Pulmonary artery endothelial cell (primary cell): Measurements from ENCODE around the gene ARMC7. TPM values are rescaled to one million over a fixed set of nuclear protein-coding genes. Genes with fewer than 3 reads are reported as not detected.

Experiments used
- DNase-seq: peaks from one replicate; pipeline ENCODE4 v3.0.0-alpha.2; 2011; ENCODE audit warnings: low read depth, low spot score
- total RNA-seq: library from RNA; depleted of rRNA; stranded (reverse); fragments of >200 nt; gene quantifications from 2 replicates; pipeline ENCODE4 v1.2.3, GENCODE V29; 2014

Gene ARMC7
- total RNA-seq, 1 donor from 2014 or later = 2.4 TPM

DNA sequence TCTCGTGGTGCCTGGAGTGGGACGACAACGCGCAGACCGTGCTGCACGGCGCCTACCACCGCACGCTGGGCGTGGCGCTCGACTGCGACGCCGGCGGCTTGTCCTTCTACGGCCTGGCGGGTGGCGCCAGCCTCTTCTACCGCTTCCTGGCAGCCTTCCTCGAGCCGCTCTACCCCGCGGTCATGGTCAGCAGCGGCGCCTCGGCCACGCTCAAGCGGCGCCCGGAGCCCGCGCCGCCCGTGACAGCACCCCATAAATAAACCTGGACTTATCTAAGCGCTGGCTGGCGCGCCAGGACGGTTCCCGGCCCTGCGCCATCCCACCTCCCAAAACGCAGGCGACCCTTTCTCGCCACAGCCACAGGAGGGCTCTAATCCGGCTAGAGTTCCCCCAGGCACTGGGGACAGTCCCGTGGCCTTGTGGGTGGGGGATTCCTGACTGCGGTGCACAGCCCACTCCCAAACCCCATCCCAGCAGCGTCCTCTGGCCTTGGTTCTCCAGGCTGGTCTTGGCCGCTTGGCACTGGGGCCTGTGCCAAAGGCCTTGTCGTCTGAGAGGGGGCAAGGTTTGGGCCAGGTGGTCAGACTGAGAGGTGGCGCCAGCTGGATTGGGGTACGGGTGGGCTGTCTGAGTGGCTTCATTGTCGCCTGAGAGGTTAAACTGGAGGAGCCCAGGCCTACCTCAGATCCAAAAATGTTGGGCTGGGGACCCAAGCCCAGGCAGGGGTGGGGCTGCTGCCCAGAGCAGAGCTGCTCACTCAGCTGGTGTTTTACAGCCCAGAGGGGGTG is 32.1 kb upstream of the ARMC7 start:
- no peak for DNase-seq

DNA sequence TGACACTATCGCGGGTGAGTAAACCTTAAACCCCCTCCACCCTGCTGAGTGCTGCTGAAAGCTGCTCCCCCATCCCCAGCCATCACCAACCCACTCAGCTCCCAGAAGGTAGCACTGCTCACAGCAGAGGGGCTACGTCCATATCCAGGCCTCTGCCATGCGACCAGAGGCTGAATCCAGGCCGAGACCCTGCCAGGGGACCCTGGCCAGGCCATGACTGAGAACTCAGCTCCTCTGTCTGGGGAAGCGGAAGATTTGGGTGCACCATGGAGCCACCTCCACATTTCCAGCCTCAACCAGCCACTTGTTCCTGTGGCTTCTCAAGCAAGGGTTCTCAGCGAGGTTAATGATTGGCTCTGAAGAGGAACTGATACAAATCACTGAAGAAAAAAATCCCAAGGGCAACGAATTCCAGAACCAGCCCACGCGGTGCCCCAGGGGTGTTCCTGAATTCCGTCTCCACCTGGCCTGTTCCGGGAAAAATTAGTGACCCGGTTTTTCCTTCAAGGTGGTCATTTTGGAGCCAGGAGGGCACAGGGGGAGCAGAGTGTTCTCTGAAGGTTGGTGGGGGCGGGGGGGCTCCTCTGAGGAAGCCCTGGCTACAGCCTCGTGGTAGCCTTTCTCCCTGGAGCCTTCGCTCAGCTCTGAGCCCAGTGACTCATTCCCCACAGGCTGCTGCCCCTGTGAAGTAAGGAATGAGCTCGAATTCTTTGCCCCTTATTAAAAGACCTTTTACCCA is 31.3 kb upstream of the ARMC7 start:
- no peak for DNase-seq

DNA sequence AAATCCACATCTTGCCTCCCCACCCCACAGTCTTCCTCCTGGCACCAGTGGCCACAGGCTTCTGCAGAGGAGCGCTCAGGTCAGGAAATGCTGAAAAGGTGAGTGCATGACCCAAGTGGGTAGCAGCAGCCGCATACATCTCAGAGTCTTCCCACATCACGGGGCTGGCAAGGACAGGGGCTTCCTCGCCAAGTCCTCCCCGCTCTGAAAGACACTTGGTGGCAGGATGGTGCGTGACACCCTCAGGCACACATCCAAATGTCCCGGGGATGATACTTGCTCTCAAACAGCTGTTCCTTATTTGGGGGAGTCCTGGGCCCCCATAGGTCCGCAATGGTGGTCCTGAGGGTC is 30.8 kb upstream of the ARMC7 start:
- no peak for DNase-seq

DNA sequence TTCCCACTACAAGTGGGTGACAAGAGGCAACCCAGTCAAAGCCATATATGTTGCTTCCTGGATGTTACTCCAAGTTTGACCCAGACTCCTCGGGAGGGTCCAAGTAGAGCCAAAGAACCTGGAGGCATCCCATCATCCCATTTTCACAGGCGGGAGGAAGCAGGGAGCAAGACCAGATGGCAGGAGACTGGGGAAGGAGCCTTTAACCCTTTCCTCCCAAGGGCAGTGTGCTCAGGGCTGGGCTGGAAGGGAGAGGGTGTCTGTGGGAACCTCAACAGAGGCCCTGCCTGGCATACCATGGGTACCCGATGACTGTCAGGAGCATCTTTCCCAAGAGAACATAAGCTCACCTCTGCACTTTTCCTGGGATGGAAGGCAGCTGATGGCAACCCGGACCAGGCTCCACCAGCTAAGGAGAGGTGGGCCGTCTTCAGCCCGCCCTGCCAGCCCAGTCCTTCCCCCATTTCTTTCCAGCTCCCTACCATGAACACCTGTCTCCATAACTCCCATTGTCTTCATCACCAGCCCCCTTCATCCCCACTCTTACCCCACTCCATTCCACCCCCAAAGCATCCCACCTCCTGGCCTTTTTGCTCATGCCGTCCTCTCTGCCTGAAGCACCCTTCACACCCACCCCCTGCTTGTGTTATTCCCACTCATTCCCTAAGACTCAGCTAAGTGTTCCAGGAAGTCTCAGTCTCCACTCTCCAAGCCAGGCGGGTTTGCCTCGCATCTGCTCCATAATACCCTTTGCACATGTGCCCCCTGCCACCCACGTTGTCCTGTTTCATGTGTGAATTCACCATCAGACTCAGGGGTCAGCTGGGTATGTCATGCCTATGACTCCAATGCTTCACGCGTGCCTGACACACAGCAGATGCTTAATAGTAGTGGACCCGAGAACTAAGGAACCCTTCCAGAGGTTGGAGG is 27.9 kb upstream of the ARMC7 start:
- no peak for DNase-seq

DNA sequence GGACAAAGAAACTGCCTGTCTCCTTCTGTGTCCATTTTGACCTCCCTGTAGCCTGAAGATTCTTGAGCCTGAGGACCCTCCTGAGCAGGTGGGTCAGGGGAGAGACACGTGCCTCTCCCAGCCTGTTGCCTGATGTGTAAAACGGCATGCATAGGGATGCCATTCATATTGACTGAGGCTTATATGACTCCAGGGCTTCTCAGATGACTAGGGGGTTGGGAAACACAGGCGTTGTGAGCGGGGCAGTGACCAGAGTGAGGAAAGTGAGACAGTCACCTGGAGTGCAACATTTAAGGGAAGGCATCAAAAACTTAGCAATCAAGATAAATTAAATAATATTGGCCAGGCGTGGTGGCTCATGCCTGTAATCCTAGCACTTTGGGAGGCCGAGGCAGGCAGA is 27.1 kb upstream of the ARMC7 start:
- DNase-seq = no peak

DNA sequence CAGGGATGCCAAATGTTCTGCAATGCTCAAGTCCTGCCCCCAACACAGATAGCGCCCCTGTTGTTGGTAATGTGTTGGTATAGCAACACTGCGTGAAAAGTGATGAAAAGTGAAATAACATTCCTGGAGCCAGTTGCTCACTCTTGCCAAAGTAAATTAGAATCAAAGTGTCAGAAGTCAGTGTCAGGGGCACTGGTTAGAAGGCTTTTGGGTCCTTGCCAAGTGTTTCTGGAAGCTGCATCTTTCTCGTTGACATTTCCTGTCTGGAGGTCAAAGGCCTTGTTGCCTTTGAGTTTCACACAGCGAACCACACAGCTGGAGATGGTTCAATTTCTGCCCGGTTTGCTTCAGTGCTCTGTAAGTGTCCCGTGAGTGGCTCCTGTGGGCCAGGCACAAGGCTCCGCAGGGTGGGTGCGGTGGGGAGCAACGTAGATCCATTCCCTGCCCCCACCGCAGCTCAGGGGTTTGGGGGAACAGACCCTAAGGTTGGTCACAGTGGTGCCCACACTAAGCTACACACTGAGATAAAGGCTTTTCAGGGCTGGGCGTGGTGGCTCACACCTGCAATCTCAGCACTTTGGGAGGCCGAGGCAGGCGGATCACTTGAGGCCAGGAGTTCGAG is 25.6 kb upstream of the ARMC7 start:
- DNase-seq = no peak

DNA sequence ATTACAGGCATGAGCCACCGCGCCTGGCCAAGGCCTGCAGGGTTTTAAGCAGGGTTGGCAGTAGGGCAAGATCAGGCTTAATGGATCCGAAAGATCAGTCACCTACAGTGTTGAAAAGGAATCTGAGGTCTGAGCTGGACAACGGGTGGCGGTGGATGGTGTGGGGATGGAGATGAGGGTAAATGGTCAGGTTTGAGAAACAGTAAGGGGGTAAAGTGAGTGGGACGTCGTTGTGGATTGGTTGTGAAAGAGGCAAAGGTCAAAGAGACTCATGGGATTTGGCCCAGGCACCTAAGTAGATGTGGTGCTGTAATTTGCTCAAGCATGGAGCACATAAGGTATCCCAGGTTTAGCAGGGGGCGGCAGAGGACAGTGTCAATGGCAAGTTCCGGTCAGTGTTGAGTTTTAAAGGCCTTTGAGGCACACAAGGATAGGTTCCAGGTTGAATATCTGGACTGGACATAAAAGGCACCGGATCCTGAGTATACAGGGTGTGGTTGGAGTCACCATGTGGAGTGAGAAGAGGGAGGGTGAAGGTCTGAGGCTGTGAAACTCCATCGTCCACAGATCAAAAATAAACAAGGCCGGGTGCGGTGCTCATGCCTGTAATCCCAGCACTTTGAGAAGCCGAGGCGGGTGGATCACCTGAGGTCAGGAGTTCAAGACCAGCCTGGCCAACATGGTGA is 23.1 kb upstream of the ARMC7 start:
- DNase-seq = no peak

DNA sequence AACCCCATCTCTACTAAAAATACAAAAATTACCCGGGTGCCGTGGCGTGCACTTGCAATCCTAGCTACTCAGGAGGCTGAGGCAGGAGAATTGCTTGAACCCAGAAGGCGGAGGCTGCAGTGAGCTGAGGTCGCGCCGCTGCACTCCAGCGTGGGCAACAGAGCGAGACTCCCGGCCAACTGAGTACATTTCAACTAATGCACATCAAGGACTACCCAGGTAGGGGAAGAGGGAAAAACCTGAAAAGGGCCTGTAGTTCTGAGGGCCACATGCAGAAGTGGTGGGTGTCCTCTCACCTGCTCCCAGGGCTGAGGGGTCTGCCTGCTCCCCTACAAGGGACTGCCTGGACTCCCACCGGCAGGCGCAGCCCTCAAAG is 22.6 kb upstream of the ARMC7 start:
- no peak for DNase-seq

DNA sequence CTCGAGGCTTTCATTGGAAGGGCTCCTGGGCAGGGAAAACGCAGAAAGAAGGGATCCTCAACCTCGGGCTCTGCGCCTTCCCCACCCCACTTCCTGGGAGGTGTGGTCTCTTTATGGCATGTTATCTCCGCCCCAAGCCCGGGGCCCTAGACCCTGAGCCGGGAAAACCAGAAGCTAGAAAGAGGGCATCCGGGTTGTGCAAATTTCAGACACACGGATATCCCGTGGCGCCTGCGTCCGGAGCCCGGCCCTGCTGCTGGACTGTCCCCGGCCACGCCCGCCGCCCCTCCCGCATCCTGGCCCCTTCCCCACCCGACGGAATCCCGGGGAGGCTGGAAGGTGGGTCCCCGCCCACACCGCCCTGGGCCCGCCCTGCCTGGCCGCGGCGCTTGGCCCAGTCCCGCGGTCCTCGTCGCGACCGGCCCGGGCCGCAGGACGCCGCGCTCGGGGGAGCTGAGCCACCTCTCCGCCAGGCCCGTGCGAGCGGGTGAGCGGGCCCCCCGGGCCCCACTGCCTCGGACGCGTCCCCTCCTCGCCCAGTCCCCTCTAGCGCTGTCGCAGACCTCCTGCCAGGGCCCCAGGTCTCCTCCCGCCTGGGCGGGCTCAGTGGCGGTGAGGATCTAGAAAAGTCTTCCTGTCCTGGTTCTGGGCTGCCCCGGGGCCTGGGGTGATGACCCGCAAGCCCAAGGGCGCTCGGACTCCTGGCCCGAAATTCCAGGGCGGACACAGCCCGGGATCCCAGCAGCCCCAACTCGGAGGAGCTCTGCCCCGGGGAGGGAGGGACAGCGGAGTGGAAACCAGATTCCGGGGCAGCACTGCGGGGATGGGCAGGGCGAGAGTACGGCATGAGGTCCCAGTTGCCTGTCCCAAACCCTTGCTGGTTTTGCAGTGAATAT is 22.0 kb upstream of the ARMC7 start, which contains the start of gene SLC16A5:
Gene SLC16A5 (plus strand): TSS at position 397 of the 896 bp plus-strand sequence. CDS start 5,683 bp downstream, outside the sequence.
- no peak for DNase-seq

DNA sequence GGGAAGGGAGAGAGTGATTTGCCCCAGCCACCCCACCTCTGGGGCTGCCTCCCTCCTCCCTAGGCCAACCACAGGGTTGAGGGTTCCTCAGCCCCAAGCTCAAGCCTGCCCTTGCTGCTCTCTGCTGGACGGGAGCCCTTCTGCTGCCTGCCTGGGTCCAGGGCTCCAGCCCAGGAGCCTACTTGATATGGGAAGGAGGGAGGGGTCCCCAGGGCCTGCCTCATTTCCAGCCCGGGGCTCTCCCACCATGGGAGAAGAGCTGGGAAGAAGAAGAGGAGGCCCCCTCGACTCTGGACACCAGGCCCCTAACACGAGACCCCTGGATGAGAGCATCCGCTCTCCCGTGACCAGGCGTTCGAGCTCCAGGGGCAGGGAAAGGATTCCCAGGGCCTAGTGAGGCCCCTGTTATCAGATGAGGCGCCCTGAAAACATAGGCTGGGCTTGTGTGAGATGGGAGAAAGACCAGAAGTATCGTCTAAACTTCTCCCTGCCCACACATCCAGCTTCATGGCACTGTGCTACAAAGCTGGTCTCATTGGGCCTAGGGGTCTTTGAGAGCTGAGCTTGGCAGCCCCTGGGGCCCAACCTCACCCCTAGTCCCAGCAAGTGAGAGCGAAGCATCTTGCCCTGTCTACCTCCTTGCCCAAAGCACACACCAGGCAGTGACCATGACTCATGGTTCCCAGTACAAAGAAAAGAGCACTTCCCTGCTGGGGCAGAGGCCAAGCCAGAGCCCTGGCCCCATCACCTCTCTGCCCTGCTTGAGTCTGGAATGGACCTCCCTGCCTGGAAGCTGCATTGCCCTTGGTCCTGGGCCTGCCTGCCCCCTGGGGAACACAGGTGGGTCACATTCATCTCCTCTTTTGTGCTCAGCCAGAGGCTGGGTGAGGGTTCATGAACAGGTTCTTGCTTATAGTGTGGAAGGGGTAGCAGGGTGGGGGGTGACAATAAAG is 21.0 kb upstream of the ARMC7 start:
- DNase-seq = no peak

DNA sequence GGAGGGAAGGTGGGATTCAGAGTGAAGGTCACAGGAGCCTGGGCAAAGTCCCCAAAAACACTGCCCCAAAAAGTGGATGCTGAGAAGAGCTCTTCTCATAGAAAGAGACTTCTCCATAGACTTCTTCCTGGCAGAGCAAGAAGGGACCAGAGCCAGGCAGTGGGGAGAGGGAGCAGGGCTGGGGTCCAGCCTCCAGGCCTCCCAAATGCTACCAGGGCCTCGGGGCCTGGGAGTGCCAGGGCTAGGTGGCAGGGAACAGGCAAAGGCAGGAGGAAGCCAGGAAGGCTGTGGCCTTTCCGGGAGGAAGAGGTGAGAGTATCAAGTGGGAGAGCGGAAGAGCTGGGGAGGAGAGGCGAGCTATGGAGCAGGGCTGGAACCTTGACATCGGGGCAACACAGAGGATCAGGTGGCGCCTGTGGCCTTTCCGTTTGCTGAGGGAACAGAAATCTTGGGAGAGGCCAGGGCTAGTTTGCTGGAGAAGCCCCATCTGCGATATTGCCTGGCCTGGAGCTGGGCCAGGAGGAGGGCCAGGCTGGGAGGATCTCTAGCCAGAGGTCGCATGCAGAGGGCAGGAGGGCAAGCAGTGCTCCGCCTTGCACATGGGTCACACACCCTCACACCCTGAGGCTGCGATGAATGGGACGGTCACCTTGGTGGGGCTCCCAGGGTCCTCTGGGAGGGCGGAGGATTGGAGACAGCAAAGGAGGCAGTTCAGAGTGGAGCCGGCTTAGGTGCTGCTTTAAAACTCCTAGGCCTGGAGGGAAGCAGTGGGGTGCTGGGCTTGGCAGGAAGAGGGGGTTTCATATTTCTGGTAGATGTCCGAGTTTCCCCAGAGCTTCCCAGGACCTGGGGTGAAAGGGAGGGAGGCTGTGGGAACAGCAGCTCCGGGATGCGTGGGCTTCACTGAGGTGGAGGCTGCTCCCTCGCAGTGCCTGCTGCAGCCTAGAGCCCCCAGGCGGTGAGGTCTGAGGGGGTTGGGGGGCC is 18.6 kb upstream of the ARMC7 start:
- DNase-seq = no peak

DNA sequence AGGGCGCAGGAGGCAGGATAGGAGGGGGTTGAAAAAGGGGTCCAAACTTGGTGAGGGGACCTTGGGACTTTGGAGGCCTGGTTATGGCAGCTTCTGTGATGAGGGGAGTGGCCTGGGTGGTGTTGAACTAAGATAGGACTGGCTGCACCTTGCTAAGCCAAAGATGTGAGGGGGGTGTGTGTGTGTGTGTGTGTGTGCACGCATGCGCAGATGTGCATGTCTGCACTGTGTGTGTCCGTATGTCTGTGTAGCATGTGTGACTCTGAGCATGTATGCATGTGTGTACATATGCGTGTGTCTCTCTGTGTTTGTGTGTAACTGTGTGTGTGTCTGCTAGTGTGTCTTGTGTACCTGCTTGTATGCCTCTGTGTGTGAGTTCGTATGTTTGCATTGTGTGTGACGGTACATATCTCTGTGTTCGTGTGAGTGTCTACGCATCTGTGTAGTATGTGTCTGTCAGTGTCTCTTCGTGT is 17.9 kb upstream of the ARMC7 start:
- no peak for DNase-seq

DNA sequence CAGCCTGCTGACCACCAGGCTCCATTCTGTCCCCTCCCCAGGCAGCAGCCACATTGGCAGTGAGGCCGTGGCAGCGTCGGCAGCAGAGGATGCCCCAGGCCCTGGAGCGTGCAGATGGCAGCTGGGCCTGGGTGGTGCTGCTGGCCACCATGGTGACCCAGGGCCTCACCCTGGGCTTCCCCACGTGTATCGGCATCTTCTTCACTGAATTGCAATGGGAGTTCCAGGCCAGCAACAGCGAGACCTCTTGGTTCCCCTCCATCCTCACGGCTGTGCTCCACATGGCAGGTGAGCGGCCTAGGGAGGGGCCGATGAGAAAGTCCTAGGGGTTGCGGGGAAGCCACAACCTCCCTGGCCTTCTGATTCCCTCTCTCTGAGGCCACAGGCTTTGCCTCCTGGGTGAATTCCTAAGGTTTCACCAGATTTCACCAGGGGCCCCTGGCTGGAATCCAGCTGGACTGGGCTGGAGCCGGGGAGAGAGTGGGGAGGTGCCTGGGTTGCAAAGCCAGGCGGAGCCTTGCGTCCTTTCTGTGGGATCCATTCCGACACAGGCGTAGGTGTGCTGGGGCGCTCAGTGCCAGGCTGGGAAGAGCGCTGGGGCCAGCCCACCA is 16.1 kb upstream of the ARMC7 start:
- no peak for DNase-seq

DNA sequence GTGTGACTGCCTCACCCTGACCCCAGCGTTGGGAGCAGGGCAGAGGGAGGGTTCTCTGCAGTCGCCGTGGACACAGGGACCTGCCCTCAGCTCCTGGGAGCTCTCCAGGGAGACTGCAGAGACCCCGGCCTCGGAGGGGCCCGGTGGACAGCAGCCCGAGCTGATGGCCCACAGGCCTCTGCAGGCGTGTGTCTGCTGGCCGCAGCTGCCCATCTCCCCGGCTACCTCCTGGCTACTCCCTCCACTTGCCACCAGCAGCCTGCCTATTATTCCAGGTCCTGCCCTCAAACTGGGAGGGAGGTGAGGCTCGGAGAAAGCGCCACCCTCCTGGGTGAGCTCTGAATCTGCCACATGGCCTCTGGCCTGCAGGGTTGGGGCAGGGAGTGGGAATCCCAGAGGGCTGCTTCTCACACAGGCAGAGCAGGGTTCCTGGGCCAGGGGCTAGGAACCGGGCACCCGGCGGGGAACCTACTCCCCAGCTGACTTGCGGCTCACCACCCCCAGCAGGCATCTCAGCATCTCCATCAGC is 14.8 kb upstream of the ARMC7 start:
- no peak for DNase-seq

DNA sequence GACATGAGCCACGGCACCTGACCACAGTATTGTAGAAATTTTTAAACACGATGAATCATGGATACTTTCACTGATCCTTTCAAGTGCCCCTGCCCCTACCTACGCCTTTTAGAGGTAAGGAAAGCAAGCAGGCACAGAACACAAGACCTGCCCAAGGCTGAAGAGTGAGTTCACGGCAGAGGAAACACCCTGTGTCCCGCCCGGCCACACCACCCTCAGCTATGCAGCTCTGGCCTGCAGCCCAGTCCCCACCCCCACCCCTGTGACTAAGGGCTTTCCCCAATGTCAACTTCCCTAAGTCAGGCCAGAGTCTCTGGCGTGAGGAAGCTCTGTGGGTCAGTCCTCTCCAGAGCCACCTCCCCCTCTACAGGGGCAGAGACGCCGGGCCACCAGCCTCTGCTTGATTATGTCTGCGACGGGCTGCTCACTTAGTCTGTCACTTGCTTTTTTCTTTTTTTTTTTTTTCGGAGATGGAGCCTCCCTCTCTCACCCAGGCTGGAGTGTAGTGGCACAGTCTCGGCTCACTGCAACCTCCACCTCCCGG is 13.6 kb upstream of the ARMC7 start:
- DNase-seq = peak; percentile 47

DNA sequence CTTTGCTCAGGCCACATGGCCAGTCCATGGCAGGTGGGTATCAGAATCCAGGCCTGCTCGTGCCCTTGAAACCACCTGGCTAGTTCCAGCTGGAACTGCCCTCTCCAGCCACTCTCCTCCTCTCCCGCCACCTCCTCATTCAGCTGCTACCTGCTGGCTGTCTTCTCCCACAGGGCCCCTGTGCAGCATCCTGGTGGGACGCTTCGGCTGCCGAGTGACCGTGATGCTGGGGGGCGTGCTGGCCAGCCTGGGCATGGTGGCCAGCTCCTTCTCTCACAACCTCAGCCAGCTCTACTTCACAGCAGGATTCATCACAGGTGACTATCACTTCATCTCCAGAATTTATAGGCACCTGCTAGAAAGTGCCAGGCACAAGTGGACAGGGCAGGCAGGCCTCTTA is 11.9 kb upstream of the ARMC7 start:
- DNase-seq = no peak
